Stimulated activated CD8-positive, alpha-beta memory T cell treated with anti-CD3 and anti-CD28 coated beads, Interleukin-15, amount 100 ng/mL, for 4 hours (primary cell): ENCODE data around the gene SMTNL1.

Experiments used
- DNase-seq, 2 donors: peaks; one replicate each; pipeline ENCODE4 v3.0.0-alpha.2; 2020; ENCODE audit warnings: low read depth in 2 of 2

Gene SMTNL1

GRCh38 chr11:57536947-57537619 lies at the start of gene SMTNL1:
SMTNL1 (plus strand) TSS chr11:57537595; CDS start chr11:57542643, 5,048 bp downstream.
- DNase-seq: no peak

DNA sequence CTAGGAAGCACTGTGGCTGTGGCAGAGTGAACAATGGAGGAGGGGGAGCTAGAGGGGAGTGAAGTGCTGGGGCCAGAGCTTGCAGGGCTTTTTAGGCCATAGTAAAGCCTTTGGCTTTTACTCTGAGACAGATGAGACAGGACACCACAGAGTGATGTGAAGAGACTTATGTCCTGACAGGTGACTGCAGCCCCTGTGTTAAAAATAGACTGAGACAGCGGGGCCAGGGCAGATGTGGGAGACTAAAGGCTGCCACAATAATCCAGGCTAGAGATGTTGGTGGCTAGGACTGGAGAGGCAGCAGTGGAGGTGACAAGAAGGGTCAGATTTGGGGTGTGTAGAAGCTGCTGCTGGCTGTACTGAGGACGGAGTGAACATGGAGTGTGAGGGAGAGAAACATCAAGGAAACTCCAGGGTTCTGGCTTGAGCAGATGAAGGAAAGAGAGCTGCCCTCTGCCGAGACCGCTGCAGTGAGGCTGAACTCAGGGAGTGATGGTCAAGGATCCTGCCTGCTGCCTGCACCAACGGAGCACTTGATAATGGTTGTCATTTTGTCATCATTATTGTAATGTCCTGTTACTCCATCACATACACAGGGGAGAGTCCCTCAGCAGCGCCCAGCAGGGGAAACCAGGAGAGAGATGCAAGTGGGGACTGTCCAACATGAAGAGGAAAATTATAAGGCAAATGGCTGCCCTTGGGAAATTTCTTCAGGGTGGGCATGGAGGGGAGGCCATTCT lies 49.3 kb upstream of the SMTNL1 start:
- no peak for DNase-seq

GRCh38 chr11:57490456-57491248 lies 46.7 kb upstream of the SMTNL1 start:
- DNase-seq: no peak

GRCh38 chr11:57491371-57492061 lies 45.9 kb upstream of the SMTNL1 start:
- no peak for DNase-seq

GRCh38 chr11:57493507-57494503 lies 43.6 kb upstream of the SMTNL1 start:
- peak in 1 of 2 donors; percentile 68 for DNase-seq

DNA sequence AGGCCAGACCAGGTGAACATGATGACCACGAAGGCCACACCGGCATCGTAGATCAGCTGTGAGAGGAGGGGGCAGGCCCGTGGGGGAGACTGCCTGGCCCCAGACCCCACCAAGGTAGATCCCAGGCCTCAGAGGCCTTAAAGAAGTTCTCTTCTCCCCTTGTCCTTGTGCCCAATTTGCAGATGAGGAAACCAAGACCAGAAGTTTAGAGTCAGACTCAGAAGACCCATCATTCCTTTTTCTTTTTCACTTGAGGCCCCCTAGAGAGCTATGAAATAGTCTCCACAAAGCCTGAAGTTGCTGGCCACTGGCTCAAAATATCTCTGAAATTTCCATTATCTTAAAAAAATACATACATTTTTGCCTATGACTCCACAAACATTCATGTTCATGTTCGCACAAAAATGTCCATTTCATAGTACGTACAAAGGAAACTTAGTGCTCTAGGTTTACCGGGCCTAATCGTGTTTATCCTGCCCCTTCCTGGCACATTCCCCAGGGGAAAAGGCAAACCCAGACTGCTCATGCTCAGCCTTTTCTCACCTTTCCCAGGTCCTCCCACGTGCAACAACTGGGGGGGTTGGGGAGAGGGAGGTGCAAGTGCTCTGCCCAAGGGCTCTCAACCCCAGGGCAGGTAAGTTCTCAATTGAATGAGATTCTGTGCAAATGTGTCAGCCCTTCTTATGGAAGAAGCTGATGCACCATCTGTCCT lies 41.1 kb upstream of the SMTNL1 start:
- DNase-seq: no peak

GRCh38 chr11:57497303-57498247 lies 39.8 kb upstream of the SMTNL1 start:
- no peak for DNase-seq

DNA sequence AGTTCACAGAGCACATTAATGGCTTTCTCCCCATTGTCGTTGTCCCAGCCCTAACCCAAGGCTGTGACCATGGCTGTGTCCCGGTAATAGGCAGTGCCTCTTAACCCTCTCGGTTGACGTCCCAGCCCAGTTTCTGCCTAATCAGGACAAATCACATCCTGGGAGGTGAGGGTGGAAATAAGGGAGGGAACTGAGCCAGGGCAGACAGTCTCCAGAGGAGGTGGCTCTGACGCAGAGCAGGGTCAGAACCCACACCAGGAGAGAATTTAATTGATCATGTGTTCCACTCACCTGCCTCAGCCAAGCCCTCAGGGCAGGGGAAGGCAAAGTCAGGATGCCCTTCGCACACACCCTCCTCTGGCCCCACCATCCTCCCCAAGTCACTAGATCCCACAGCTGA lies 38.9 kb upstream of the SMTNL1 start:
- DNase-seq: no peak

GRCh38 chr11:57499413-57499982 lies 37.9 kb upstream of the SMTNL1 start:
- DNase-seq: no peak

DNA sequence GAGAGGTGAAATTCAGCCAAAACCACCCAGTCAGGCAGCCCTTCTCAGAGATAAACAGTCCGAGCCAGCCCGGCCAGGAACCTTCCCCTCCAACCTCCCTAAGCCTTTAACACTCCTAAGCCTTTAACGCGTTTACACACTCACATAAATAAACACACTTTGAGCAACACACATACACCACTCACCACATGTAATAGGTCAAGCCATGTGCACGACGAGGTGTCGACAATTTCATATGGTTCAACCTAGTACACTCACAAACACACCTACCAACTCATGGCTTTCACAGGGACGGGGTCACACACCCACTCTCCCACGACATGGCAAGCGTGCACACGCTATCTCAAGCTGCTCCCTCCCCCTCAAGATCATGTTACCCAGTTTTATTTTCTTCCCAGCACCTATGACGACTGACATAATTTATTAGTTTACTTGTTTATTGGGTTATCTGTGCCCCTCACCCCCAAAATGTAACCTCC lies 37.4 kb upstream of the SMTNL1 start:
- DNase-seq: no peak

GRCh38 chr11:57500515-57500914 lies 36.9 kb upstream of the SMTNL1 start:
- no peak for DNase-seq

- no peak for DNase-seq
These were observed 36.5 kb upstream of the SMTNL1 start for GRCh38 chr11:57500926-57501325.

- DNase-seq: no peak
These were observed 35.4 kb upstream of the SMTNL1 start for GRCh38 chr11:57501953-57502352.

- no peak for DNase-seq
These were observed 35.0 kb upstream of the SMTNL1 start for GRCh38 chr11:57502376-57502775.

DNA sequence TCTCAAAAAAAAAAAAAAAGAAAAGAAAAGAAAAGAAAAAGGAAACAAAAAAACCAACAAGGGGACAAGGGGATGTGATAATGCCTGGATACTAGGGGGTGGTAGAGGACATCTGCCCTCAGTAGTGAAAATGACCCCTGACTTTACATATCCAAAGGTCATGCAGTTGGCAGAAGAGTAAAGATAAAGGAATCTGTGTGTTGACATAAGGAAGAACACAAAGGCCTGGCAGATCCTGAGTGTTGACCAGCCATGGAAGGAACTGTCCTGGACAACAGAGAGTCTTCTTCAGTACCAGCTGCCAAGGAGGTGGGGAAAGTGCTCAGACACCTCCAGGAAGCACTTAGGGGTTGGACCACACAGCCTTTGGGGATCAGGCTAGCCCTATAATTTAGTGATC lies 34.5 kb upstream of the SMTNL1 start:
- no peak for DNase-seq

GRCh38 chr11:57504511-57504910 lies 32.9 kb upstream of the SMTNL1 start:
- no peak for DNase-seq

- DNase-seq: no peak
These were observed 30.9 kb upstream of the SMTNL1 start for GRCh38 chr11:57506522-57506921.
